ENCODE results near the gene SAMD4A.

GRCh38 chr14:54805445-54806322 is 238.8 kb downstream of the SAMD4A start:
- peak; percentile 91 for TF ChIP-seq CTCF (conservative IDR thresholded peaks at IDR 0.05)
- TF ChIP-seq EZH2 (IDR thresholded peaks at IDR 0.05; ENCODE audit: low read depth) = no peak

Measured in PC-9 (cell line).